HepG2 (cell line): ENCODE measurements around the gene TTC28. TPM values are rescaled to one million over a fixed set of nuclear protein-coding genes. Genes with fewer than 3 reads are reported as not detected.

ENCODE experiments used
- ATAC-seq: fragments of 200-7000 bp; cut with Tn5 transposase; 3 replicates; pipeline ENCODE4 v1.9.1; 2020; ENCODE audit warnings: mild to moderate bottlenecking, moderate library complexity
- BruUV-seq: library from RNA; stranded (reverse); fragments of 400-500 nt; replicated peaks from 2 replicates; lab custom pipeline; 2021; lab: Mats Ljungman, UMichigan
- CTCF ChIA-PET: fragments of 300-600 bp; formaldehyde crosslinking; extraction: SDS; loops from one replicate; lab custom pipeline; 2021; ENCODE audit warnings: low total read pairs, inconsistent platforms, low intra/inter-chr PET ratio; lab: Yijun Ruan, JAX
- POLR2A ChIA-PET: fragments of 350-600 bp; sonication (Branson Sonifier 250); formaldehyde crosslinking; loops from one replicate; lab custom pipeline; 2020; ENCODE audit warnings: antibody characterized with exemption, inconsistent platforms; lab: Yijun Ruan, JAX
- DNase-seq: peaks from one replicate; pipeline ENCODE4 v3.0.0-alpha.2; 2015; ENCODE audit warnings: low spot score
- FAIRE-seq: peaks from 3 replicates; lab custom pipeline; 2011; peaks lifted over from hg19 to GRCh38; lab: Jason Lieb, UNC
- H2AFZ ChIP-seq: one replicate; pipeline ENCODE4 v1.6.1; 2011; ENCODE audit warnings: low read length, inconsistent platforms
- H3K27ac ChIP-seq: fragments of 300-600 bp; 3 replicates; pipeline ENCODE4 v1.8.0; 2011; ENCODE audit warnings: mixed run types, mild to moderate bottlenecking, mixed read lengths, low read length, inconsistent platforms; ENCODE audit not compliant: insufficient read depth; ENCODE audit errors: extremely low read length
- H3K27me3 ChIP-seq, 2 experiments: fragments of 200-600 bp in 1 of 2; 2 replicates in 1 of 2; 3 replicates in 1 of 2; pipeline versions ENCODE4 v1.6.0 to v1.8.0; 2011; ENCODE audit warnings: low read length in 2 of 2, mild to moderate bottlenecking in 2 of 2, moderate library complexity in 2 of 2, inconsistent platforms in 1 of 2; ENCODE audit not compliant: insufficient read depth in 2 of 2, control insufficient read depth in 1 of 2
- H3K36me3 ChIP-seq, 2 experiments: fragments of 200-600 bp in 1 of 2; replicated peaks in 1 of 2; 2 replicates in 1 of 2; 3 replicates in 1 of 2; pipeline versions ENCODE4 v1.5.1 to v1.8.0; 2011; ENCODE audit warnings: low read length in 2 of 2, inconsistent platforms in 1 of 2; ENCODE audit not compliant: insufficient read depth in 2 of 2, control insufficient read depth in 1 of 2
- H3K4me1 ChIP-seq: 2 replicates; pipeline ENCODE4 v1.5.1; 2012; ENCODE audit warnings: low read length, inconsistent platforms; ENCODE audit not compliant: insufficient read depth
- H3K4me2 ChIP-seq: 2 replicates; pipeline ENCODE4 v1.6.0; 2011; ENCODE audit warnings: low read depth, low read length, inconsistent platforms
- H3K4me3 ChIP-seq, 3 experiments: fragments of 200-600 bp in 1 of 3; sonication (generic), shearing (Covaris generic) in 1 of 3; replicated peaks in 1 of 3; 2 replicates each; pipeline ENCODE4 v1.5.1; 2011 to 2016; ENCODE audit warnings: low read length in 3 of 3, inconsistent platforms in 2 of 3, low read depth in 2 of 3, mild to moderate bottlenecking in 2 of 3, control low read depth in 1 of 3, mixed read lengths in 1 of 3; ENCODE audit not compliant: insufficient read depth in 1 of 3
- H3K79me2 ChIP-seq: one replicate; pipeline ENCODE4 v1.6.1; 2011; ENCODE audit warnings: low read length, inconsistent platforms; ENCODE audit not compliant: insufficient read depth
- H3K9ac ChIP-seq: 2 replicates; pipeline ENCODE4 v1.6.0; 2011; ENCODE audit warnings: mild to moderate bottlenecking, low read depth, low read length, inconsistent platforms; ENCODE audit not compliant: insufficient read depth
- H3K9me3 ChIP-seq: 2 replicates; pipeline ENCODE4 v1.5.1; 2012; ENCODE audit warnings: mild to moderate bottlenecking, low read length
- H4K20me1 ChIP-seq: 2 replicates; pipeline ENCODE4 v1.6.0; 2011; ENCODE audit warnings: inconsistent platforms, mild to moderate bottlenecking, low read length, moderate library complexity; ENCODE audit not compliant: insufficient read depth
- GATAD1 ChIP-seq: IDR thresholded peaks from 2 replicates; pipeline ENCODE4 v1.6.1; 2016; ENCODE audit warnings: missing genetic modification reagents, missing compliant biosample characterization
- SIX1 ChIP-seq: sonication (generic); formaldehyde crosslinking; IDR thresholded peaks from 2 replicates; pipeline ENCODE4 v1.4.0; 2020; ENCODE audit warnings: missing genetic modification reagents, borderline replicate concordance
- TAF1 ChIP-seq: sonication (generic); formaldehyde crosslinking; IDR thresholded peaks from 2 replicates; pipeline ENCODE4 v1.4.0; 2020; ENCODE audit warnings: missing genetic modification reagents
- ZFP90 ChIP-seq: sonication (generic); formaldehyde crosslinking; IDR thresholded peaks from 2 replicates; pipeline ENCODE4 v1.8.0; 2022; ENCODE audit warnings: missing genetic modification reagents, mild to moderate bottlenecking, inconsistent platforms, borderline replicate concordance
- ZNF160 ChIP-seq: sonication (generic); formaldehyde crosslinking; IDR thresholded peaks from 2 replicates; pipeline ENCODE4 v1.8.0; 2022; ENCODE audit warnings: mild to moderate bottlenecking, inconsistent platforms, missing genetic modification reagents
- ZNF17 ChIP-seq: sonication (generic); formaldehyde crosslinking; IDR thresholded peaks from 2 replicates; pipeline ENCODE4 v1.5.0; 2020; ENCODE audit warnings: mild to moderate bottlenecking, missing genetic modification reagents
- ZNF317 ChIP-seq: sonication (generic); formaldehyde crosslinking; IDR thresholded peaks from 2 replicates; pipeline ENCODE4 v1.5.0; 2020; ENCODE audit warnings: mild to moderate bottlenecking, missing genetic modification reagents
- ZNF674 ChIP-seq: sonication (generic); formaldehyde crosslinking; IDR thresholded peaks from 2 replicates; pipeline ENCODE4 v1.5.0; 2020; ENCODE audit warnings: low read depth, mild to moderate bottlenecking, missing genetic modification reagents
- ZNF790 ChIP-seq: sonication (generic); formaldehyde crosslinking; IDR thresholded peaks from 2 replicates; pipeline ENCODE4 v1.8.0; 2022; ENCODE audit warnings: missing genetic modification reagents, mild to moderate bottlenecking, borderline replicate concordance
- ZNF841 ChIP-seq: sonication (generic); formaldehyde crosslinking; IDR thresholded peaks from 2 replicates; pipeline ENCODE4 v1.8.1; 2023; ENCODE audit warnings: missing genetic modification reagents, borderline replicate concordance
- WGBS: methylation state at CpG from one replicate; pipeline ENCODE4 v1.1.6; 2017; ENCODE audit warnings: low lambda C conversion rate; 5-methylcytosine and 5-hydroxymethylcytosine counted together
- in situ Hi-C: cut with HindIII; loops from 2 replicates; pipeline ENCODE4 v1.10.0; 2017; ENCODE audit warnings: low pct_unique_long_range_greater_than_20kb; ENCODE audit not compliant: extremely low pct_ligation_motif_present
- intact Hi-C: fragments of 100-400 bp; cut with micrococcal nuclease; formaldehyde crosslinking; loops from one replicate; pipeline ENCODE4 v1.10.0; 2022; ENCODE audit not compliant: unreplicated experiment
- polyA plus RNA-seq, 8 experiments: library from polyadenylated mRNA; depleted of rRNA in 3 of 8; stranded (reverse) in 7 of 8; unstranded in 1 of 8; fragments of >200 nt; fragmentation: Illumina TruSeq in 4 of 8; extraction: Trizol in 4 of 8; gene quantifications; 2 replicates each; pipeline versions ENCODE4 v1.2.1 to v1.2.3, GENCODE V29; 2011 to 2016; ENCODE audit warnings: low read depth in 4 of 8, missing spikeins in 1 of 8, mixed read lengths in 1 of 8; ENCODE audit not compliant: insufficient read depth in 1 of 8
- total RNA-seq, 5 experiments: library from RNA; depleted of rRNA; stranded (reverse); fragments of >200 nt; fragmentation: Illumina TruSeq; extraction: Trizol; gene quantifications; 2 replicates each; pipeline ENCODE4 v1.2.3, GENCODE V29; 2016; ENCODE audit warnings: low read depth in 1 of 5
- TF ChIP-seq, protein P1 (sequence below): sonication (generic); formaldehyde crosslinking; IDR thresholded peaks from 2 replicates; pipeline ENCODE4 v1.9.0; 2021; ENCODE audit warnings: missing genetic modification reagents, borderline replicate concordance
- TF ChIP-seq, protein P2 (sequence below): sonication (generic); formaldehyde crosslinking; IDR thresholded peaks from 2 replicates; pipeline ENCODE4 v1.5.1; 2020; ENCODE audit warnings: mild to moderate bottlenecking, missing genetic modification reagents, moderate library complexity
- TF ChIP-seq, protein P3 (sequence below): sonication (generic); formaldehyde crosslinking; IDR thresholded peaks from 2 replicates; pipeline ENCODE4 v1.4.0; 2020; ENCODE audit warnings: mild to moderate bottlenecking, missing genetic modification reagents

The TTC28 gene
- total and polyA plus RNA-seq, 2 of the 13 experiments (the other 11 are each of a cell fraction or from before 2014, with no cell fraction given) = 4.2 to 13.1 TPM

DNA sequence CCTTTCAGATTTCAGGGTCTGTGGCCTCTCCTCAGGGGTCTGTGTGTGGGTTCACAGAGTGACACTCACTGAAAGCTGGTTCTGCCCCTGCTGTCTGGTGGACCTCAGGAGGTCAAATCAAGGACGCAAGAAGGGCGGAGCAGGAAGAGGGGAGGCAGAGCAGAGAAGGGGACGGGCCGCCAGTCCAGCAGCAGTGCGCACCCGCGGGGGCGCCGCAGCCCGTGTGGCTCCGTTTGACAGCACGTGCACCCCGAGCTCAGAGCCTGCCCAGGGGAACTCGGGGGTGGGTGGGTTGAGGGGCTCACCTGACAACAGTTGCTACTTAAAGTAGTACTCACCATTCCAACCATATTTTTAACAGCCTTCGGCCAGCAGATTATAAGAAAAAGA, 689.2 kb downstream of the TTC28 start (continued):
- TF ChIP-seq, protein P1, sequence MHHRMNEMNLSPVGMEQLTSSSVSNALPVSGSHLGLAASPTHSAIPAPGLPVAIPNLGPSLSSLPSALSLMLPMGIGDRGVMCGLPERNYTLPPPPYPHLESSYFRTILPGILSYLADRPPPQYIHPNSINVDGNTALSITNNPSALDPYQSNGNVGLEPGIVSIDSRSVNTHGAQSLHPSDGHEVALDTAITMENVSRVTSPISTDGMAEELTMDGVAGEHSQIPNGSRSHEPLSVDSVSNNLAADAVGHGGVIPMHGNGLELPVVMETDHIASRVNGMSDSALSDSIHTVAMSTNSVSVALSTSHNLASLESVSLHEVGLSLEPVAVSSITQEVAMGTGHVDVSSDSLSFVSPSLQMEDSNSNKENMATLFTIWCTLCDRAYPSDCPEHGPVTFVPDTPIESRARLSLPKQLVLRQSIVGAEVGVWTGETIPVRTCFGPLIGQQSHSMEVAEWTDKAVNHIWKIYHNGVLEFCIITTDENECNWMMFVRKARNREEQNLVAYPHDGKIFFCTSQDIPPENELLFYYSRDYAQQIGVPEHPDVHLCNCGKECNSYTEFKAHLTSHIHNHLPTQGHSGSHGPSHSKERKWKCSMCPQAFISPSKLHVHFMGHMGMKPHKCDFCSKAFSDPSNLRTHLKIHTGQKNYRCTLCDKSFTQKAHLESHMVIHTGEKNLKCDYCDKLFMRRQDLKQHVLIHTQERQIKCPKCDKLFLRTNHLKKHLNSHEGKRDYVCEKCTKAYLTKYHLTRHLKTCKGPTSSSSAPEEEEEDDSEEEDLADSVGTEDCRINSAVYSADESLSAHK (CRISPR knock-in tag) = no peak
- TF ChIP-seq ZNF317 (CRISPR knock-in tag) (no peak), SIX1 (CRISPR knock-in tag) (no peak), GATAD1 (CRISPR knock-in tag) (no peak), TAF1 (CRISPR knock-in tag) (no peak)
- TF ChIP-seq, protein P2, sequence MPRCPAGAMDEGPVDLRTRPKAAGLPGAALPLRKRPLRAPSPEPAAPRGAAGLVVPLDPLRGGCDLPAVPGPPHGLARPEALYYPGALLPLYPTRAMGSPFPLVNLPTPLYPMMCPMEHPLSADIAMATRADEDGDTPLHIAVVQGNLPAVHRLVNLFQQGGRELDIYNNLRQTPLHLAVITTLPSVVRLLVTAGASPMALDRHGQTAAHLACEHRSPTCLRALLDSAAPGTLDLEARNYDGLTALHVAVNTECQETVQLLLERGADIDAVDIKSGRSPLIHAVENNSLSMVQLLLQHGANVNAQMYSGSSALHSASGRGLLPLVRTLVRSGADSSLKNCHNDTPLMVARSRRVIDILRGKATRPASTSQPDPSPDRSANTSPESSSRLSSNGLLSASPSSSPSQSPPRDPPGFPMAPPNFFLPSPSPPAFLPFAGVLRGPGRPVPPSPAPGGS (CRISPR knock-in tag) = no peak
- TF ChIP-seq, all 625 proteins: peak for 0

DNA sequence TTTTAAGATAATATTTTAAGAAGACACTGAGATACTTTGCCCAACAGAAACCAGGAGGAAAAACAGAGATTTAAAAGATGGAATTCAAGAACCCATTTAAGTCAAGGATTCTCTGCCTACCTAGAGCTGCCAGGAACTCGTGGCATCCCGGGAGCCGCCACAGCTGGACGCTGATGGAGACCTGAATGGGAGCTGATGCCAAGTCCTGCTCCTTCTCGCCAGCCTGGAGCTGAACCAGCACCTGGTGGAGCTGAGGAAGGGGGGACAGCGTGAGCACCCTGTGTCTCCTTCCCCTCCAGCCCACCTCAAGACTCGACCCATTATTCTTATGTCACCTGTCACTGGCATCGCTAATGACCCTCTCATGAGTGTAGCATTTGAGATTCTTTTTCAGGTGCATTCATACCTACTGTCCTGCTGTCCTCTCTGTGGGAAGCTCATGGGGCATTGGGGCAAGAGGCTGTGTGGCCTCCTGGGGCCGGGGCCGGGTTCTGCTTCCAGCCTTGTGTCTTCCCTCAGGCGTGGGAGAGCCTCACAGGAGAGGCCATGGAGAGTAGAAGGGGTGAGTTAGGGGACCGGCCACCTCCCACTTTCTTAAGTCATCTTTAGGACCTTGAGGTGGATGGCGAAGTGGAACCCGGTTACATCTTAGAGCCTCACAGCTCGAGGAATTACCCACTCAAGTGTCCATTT, 689.7 kb downstream of the TTC28 start:
- DNase-seq = no peak
- no peak overlapping the region for H3K9ac ChIP-seq
- TF ChIP-seq ZFP90 (CRISPR knock-in tag) = no peak
- no peak for TF ChIP-seq ZNF841 (CRISPR knock-in tag)
- no peak for TF ChIP-seq ZNF17
- no peak for TF ChIP-seq ZNF160 (CRISPR knock-in tag)
- TF ChIP-seq ZNF674 (CRISPR knock-in tag) = no peak
- TF ChIP-seq, protein P3, sequence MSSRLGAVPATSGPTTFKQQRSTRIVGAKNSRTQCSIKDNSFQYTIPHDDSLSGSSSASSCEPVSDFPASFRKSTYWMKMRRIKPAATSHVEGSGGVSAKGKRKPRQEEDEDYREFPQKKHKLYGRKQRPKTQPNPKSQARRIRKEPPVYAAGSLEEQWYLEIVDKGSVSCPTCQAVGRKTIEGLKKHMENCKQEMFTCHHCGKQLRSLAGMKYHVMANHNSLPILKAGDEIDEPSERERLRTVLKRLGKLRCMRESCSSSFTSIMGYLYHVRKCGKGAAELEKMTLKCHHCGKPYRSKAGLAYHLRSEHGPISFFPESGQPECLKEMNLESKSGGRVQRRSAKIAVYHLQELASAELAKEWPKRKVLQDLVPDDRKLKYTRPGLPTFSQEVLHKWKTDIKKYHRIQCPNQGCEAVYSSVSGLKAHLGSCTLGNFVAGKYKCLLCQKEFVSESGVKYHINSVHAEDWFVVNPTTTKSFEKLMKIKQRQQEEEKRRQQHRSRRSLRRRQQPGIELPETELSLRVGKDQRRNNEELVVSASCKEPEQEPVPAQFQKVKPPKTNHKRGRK (CRISPR knock-in tag) = no peak
- TF ChIP-seq, protein P2 (CRISPR knock-in tag) = no peak
- TF ChIP-seq ZNF790 (CRISPR knock-in tag) = no peak

More for the DNA sequence above, 689.7 kb downstream of the TTC28 start:
- H2AFZ ChIP-seq = no peak overlapping the region
- WGBS = 94% methylated on average over 15 of the region's 15 CpGs
- intact Hi-C loops = no loop called here
- no peak overlapping the region for H3K4me3 ChIP-seq
- POLR2A ChIA-PET = no interaction called here
- no TSS peak for BruUV-seq
- H3K27me3 ChIP-seq = no peaks in the 10 kb centered on the region
- no peaks in the 10 kb centered on the region for H3K79me2 ChIP-seq
- H3K4me1 ChIP-seq = peaks cover 8% of the 10 kb centered on the region
- H3K9me3 ChIP-seq = no peaks in the 10 kb centered on the region
- no peak overlapping the region for H3K27ac ChIP-seq
- no peaks in the 10 kb centered on the region for H4K20me1 ChIP-seq
- H3K4me2 ChIP-seq = no peak overlapping the region
- in situ Hi-C loops = no loop called here
- H3K36me3 ChIP-seq = peaks cover 3 to 28% of the 10 kb centered on the region in 2 experiments; a peak in 4 of 5 replicates
- CTCF ChIA-PET = no interaction called here
- FAIRE-seq (no peak), ATAC-seq (no peak)
